Cerebellar cortex (tissue), 1 donor: ENCODE measurements around the gene PRKCQ.
"Not testable (repeated sequence)": the region's sequence is repeated elsewhere in the genome, so short reads cannot be mapped to it uniquely, and the experiment has no call there.

ENCODE experiments used
- DNase-seq: peaks from one replicate; pipeline ENCODE4 v3.0.0-alpha.2; 2015; ENCODE audit warnings: low spot score

The PRKCQ gene

DNA sequence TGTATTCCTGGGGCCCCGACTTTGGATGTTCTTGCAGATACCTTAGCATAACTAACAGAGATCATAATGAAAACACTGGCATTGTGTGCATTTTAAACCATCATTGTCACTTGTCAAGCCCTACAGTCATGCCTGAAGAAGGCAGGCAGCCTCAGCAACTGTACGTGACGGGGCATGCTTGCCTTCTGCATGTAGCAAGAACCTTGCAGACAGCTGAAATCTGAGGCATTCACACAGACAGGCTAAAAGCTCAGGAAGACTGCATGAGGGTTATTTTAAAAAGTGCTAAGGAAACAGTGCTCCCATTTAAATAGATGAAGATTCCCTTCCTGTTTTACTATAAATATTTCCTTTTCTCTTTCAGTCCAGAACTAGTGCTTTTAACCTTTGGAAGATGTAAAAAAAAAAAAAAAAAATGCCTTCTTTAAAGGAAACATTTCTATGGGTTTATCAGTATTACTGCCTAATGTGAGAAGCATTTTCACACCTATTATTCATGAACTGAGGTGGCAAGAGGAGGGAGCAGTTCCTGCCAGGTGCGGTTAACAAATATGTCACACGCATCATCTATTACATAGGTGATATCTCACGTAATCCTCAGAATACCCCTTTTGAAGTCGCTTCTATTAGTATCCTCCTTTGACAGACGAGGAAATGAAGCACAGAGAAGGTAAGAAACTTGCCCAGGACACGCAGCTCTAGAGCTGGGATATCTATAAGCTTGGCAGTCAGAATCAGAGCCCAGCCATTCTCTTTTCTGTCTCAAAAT, 88.1 kb downstream of the PRKCQ start:
- no peak for DNase-seq

DNA sequence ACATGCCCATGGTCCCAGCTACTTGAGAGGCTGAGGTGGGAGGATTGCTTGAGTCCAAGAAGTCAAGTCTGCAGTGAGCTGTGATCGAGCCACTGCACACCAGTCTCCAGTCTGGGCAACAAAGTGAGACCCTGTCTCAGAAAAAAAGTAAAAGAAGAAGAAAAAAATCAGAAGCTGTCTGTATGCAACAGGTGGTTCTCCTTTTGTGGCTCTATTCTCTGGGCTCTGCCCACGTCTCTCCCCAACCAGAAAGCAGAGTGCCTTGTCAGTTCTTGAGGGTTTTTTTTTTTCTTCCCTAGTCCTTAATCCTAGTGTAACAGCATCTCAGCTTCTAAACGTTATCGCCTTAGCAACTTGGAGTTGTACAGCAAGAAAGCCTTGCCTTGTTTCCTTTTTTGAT, 89.5 kb downstream of the PRKCQ start:
- no peak for DNase-seq

DNA sequence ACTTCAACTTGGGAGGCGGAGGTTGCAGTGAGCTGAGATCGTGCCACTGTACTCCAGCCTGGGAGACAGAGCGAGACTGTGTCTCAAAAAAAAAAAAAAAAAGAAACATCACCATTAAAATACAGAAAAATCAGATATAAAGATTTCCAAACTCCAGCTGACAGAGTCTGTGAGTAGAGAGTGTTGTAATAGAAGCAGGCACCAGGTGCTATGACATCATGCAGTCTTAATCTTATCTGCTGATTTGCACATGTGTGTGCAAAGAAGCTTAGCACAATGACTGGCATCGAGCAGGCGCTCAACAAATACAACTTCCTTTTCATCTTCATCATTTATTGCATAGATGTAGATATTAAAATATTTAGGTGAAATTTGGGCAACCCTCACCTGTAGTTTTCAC, 92.2 kb downstream of the PRKCQ start:
- no peak for DNase-seq

DNA sequence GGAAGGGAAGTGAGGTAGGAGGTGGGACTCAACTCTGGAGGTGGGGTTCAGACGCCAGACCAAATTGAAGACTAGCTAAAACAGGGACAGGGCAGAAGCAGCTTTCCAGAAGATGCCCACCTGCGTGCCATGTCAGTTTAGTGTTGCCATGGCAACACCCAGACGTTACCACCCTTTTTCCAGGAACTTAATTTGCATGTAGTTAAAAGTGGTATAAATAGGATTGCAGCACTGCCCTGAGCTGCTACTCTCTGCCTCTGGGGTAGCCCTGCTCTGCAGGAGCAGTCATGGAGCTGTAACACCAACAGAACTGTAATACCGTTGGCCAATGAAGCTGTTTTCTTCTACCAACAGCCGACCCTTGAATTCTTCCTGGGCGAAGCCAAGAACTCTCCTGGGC, 93.8 kb downstream of the PRKCQ start:
- DNase-seq: no peak

DNA sequence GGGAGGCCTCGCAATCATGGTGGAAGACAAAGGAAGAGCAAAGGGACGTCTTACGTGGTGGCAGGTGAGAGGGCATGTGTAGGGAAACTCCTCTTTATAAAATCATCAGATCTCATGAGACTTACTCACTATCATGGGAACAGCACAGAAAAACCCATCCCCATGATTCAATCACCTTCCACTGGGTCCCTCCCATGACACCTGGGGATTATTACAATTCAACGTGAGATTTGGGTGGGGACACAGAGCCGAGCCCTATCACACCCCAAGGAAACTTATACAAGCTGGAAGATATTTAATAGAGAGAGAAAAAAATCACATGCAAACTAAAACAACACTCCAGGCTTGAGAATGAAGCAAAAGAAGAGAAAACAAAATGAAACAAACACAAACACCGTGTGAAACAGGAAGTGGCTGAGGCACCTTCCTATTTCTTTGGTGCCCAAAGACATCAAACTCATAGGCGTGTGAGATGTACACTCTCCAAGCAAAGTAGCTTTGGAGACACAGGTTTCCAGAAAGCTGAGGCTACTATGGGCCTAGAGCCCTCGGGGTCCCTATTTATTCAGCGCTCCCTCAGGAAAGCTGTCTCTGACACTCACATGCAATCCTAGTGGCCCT, 97.2 kb downstream of the PRKCQ start:
- DNase-seq: no peak

DNA sequence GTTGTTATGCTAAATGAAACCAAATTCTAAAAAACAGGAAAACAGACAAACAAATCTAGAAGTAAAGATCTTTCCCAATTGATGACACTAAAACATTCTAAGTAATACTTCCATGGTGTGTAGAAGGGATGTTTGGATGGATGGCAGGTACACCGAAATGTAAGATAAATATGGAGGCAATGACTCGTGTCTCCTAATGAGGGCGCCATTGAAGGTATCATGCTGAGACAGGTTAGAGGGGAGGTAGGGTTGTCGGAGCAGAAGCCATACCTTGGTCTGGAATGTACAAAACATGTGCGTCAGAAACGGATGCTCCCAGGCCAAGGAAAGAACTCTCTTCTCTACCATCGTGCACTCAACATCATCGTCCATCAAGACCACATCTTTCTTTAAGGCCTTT, 101.4 kb downstream of the PRKCQ start:
- DNase-seq: no peak

DNA sequence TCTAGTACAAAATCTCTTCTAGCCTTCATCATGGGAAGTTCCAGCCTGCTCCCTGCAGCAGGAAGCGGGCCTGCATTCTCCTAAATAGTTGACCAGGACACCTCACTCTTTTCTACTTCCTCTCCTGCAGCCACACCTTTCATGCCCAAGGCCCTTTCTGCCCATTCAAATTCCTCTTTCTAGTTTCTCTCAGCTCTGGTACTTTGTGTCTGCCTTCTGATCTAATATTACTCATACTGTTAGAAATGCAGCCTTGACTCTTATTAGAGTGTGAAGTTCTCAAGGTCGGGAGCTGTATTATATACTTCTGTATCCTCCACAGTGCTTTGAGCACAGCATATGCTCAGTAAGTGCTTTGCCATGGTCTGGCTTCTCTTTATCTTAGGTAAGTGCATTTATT, 103.1 kb downstream of the PRKCQ start:
- DNase-seq: no peak

DNA sequence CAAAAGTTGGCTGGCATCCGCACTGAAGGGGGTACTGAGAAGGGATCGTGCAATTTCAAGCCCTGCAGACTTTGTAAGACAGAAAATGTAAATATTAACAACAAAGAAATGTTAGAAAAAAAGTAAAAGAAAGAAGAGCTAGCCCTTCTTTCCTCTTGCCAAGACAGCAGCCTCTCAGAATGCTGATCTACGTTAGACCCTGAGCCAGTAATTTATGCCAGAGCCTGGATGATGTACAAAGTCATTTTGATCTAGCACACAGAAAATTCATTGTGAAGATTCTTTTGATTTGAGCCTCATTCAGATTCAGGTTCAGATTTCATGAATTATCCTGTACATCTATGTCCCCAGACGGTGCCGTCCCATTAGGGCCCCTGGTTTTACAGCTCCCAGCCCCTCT, 105.2 kb downstream of the PRKCQ start:
- DNase-seq: no peak

DNA sequence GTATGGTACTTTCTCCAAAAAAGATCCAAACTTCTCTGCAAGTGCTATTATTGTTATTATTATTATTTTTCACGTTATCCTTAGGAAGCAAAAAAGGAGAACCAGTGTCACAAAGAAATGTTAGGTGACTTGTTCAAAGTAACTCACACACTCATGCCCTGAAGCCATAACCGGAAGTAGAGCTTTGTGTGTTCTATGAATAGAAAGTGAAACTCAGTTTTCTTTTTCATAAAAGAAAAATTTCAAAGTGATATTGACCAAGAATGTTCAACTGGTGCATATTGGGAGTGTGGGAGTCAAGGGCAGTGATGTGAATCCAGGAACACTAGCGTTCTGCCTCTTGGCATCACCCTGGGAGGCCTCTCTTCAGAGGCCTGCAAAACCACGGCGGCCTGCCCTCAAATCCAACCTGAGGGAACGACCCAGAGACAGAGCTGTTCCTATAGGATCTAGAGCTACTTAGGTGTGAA, 106.1 kb downstream of the PRKCQ start:
- no peak for DNase-seq

DNA sequence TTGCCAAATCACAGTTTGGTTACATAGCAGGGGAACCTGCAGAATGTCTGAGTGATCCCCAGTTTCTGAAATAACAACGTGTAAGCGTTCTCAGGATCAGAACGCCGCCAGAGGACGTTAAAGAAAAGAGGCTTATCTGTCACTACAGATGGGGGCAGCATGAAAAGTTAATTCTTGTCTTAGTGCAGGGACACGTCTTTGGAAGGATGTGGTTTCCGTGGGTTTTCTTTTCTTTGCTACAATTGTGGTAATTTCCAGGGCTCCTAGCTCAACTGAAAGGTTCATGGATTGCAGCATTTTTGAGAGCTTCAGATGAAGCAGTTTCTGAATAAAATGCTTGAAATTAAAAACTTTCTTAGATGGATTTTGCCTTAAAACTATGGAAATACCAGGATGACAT, 106.6 kb downstream of the PRKCQ start:
- no peak for DNase-seq

DNA sequence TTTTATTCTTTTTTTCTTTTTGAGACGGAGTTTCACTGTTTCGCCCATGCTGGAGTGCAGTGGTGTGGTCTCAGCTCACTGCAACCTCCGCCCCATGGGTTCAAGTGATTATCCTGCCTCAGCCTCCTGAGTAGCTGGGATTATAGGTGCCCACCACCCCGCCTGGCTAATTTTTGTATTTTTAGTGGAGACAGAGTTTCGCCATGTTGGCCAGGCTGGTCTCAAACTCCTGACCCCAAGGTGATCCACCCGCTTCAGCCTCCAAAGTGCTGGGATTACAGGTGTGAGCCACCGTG, 107.4 kb downstream of the PRKCQ start:
- not testable (repeated sequence) for DNase-seq

DNA sequence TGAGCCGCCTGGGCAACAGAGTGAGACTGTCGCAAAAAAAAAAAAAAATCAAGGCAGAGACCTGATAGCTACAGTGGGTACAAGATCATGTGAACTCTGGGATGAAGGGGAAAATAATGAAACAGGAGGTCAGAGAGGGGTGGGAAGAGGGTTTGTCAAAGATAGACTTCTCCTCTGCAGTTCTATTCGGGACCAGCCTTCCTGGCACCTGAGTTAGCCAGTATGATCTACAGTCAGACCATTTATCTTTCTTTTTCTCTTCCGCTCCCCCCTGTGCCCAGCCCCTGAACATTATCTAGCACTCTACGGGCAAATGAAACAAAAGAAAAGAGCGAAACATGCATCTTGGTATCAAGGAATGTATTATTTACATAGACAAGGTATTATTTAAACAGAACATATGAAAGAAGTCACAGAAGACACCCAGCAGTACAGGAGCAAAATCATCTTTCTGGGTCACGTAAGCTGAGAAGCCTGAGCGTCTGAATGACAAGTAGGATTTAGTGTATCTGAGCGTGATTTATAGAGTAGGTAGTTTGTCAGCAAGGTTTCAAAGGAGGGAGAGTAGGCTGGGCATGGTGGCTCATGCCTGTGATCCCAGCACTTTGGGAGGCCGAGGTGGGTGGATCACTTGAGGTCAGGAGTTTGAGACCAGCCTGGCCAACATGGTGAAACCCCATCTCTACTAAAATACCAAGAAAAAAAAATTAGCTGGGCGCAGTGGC, 109.0 kb downstream of the PRKCQ start:
- DNase-seq: no peak

DNA sequence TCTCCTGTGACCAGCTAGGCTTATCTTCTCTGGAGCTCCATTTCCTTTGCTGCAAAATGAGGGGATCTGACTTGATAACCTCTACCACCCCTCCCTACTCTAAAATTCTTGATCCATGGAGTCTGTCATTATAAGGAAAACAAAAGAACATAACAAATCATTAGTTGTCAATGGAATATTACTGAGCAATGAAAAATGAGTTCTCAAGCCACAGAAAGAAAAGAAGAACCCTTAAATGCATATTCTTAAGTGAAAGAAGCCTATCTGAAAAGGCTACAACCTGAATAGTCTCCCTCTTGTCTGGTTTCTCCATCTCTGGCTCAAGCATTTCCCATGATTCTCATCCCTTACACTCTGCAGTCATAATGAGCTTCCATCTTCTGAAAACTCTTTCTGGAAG, 110.4 kb downstream of the PRKCQ start:
- no peak for DNase-seq

DNA sequence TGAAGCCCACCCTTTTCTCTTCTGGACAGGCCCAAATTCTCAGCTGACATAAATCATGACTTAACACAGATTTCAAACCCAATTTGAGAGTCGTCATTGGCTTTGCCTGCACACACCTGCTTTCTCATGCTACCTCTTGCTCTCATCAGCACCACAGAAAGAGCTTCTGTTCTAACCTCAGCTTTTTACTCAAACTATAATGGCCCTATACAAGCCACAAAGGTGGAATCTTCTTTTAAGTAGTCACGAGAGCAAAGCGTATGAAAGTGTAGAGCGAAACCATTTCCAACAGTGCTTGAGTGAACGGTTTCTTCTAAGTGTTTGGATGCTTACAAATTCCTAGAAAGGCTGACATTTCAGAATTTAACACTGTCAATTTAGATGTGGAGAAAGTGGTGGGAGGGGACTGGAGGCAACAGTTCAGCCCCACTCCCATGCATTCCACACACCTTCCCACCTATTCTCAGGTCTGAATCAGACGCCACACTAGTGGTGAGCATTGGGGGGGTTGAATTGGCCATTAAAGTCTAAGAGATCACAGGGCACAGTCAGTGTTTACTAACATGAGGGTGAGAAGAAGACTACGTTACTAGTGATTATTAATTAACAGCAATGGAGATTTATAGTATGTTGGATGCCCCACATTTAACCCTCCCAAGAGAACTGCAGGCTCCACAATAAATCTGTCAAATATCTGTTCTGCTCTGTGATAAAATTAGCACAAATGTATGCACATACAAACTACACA, 114.0 kb downstream of the PRKCQ start:
- DNase-seq: no peak

DNA sequence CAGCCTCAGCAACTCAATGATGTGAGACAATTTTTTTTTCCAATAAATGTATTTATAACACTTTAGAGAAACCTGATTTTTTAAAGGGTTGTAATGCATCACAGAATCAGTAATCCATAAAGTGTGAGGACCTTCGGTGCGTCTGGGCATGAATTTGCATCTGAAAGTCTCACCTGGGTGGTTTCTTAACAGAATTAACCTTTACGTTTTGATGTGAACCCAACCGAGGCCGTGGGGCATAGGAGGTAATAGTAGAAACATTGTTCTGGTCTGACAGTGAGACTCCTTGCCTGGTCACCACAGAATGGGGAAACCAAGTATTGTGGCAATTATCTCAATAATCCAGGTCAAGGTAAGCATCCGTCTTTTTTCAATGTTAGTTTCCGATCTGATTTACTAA, 114.6 kb downstream of the PRKCQ start:
- no peak for DNase-seq

DNA sequence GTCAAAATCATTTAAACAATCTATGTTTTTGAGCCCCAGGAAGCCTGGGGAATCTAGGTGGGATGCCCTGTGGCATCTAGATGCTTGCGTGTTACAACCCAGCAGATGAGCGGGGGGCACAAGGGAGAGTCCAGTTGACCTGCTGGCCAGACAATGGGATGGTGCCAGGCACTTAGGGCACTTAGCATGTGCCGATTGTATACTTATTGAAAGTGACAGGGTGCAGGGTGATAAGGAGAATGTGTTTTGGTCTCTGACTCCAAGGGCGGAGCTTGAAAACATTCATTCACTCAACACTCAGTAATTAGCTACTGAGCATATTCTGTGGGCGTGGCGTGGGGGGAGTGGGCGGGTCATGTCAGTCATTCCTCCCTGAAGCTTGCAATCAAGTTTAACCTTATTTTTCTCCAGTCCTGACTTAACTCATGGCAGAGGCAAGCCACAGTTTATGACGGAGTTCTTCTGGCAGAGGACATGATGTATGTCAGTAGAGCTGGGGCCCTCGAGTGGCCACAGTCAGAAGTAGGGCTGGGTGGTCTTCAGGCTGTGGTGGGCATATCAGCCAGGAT, 115.1 kb downstream of the PRKCQ start:
- no peak for DNase-seq

DNA sequence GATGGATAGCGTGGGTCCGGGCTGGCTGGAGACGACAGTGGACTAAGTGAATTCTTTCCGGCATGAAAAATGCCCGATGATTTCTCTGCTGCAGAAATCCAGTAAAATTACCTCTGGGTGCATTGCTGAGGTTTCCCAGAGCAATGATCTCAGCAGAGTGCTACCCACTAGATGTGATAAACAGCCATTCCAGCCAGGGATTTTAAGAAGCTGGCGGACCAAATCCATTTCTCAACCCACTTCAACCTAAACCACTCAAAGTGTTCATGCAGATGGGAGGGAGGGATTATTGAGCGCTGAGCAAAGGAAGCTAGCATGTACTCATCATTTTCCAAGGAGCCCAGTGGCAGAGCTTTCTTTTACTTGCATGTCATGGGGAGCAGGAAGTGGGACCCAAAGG, 116.7 kb downstream of the PRKCQ start:
- DNase-seq: no peak

DNA sequence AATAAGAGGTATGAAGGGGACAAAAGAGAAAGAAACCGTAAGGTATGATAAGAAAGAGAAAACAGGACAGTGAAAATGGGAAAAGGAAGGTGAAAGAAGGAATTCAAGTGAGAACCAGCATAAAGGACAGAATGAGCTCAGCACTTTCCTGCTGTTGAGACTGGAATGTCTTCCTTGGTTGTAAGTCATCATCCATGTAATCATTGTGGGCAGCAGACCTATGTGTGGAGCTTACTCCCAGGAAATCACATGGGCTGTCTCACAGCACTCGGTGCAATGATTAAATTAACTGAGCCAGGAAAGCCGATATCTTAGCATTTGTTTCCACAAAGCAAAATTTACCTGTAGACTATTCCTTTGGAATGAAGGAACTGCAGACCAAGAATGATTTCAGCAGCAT, 118.1 kb downstream of the PRKCQ start:
- DNase-seq: no peak

DNA sequence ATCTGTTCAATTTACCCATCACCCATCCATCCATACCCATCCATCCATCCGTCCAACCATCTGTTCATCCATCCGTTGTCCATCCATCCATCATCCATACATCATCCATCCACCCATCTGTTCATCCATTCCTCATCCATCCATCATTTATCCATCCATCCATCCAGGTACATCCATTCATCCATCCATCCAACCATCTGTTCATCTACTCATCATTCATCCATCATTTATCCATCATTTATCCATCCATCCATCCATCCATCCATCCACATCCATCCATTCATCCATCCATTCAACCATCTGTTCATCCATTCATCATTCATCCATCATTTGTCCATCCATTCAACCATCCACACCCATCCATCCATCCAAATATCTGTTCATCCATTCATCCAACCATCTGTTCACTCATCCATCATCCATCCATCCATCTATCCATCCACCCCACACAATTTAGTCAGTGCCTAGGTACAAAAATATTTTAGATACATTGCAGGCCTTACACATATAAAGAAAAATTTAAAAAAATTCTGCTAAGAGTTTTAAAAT, 119.1 kb downstream of the PRKCQ start:
- DNase-seq: no peak

DNA sequence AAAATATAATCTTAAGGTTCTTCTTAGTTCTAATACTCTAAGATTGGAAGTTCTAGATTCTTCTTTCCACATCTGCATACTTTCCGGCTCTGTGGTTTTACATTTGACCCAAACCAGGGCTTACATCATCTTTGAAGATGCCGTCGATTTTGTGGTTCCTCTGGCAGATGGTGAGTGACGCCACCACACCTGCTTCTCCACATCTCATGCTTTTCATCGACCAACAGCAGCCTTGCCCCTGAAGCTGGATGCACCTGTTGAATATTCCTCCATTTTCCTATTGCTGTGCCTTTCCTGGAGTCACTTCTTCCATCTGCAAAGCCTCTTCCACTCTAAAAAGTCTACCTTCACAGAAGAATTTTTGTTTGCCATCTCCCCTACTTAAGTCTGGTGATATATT, 121.3 kb downstream of the PRKCQ start:
- DNase-seq: no peak

DNA sequence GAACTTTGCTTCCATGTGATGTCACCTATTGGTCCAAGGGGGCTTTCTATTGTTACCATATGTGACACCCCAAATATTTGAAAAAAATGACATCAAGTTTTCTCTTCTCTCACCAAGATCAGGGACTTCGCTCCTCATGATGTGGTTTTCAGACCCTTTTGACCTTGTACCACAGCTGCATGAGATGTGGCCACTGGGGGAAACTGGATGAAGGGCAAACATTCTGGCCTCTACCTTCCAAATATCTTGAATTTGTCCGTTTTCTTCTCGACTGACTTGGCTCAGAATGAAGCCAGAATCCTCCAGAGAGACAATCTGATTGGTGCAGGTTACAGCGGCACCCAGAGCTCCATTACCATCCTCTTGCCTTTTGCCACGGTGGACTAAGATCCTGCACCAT, 122.7 kb downstream of the PRKCQ start:
- DNase-seq: no peak

DNA sequence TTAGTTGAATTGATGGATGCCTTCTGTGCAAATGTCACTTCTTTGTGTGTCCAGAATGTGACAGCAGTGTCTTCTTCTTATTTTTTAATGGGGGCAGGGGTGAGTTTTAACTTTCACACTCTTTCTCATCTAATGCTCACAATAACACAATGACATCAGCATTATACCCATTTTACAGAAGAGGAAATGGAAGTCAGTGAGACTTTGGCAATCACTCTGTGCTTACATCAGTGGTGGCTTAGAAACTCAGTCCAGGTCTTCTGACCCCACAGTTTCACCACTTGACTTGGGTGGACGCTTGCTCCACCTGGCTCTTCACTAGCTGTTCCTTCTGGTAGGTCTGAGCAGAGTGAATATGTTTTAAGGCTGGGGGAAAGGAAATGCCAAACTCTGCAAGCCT, 124.0 kb downstream of the PRKCQ start:
- DNase-seq: no peak
